ENCODE measurements around the gene CCS. TPM values are rescaled to one million over a fixed set of nuclear protein-coding genes. Genes with fewer than 3 reads are reported as not detected.

CCS gene
- total RNA-seq, 3 donors from 2014 or later (not counting 1 experiment from before 2014, with no cell fraction given): 27.1 to 35.6 (median 32.4) TPM

DNA sequence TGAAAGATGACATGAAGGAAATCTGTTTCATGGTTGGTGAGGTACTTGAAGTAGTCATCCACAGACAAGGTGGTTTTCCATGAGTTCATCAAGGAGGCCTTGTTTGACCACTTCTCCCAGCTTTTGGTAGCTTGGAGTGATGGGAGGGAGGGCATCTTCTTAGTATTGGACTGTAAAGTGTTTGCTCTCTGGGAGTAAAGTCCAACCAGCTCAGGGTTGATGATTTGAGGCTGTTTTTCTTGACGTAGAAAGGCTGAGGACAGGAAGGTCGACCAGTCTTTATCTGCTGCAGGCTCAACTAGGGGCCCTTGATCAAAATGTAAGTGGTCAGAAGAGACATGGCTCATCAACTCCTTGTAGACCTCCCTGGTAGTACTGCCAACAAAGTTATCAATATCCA is 1.8 kb upstream of the CCS start:
- H3K9me3 Mint-ChIP-seq: no peaks in the 10 kb centered on the region
- TF ChIP-seq, protein P1, sequence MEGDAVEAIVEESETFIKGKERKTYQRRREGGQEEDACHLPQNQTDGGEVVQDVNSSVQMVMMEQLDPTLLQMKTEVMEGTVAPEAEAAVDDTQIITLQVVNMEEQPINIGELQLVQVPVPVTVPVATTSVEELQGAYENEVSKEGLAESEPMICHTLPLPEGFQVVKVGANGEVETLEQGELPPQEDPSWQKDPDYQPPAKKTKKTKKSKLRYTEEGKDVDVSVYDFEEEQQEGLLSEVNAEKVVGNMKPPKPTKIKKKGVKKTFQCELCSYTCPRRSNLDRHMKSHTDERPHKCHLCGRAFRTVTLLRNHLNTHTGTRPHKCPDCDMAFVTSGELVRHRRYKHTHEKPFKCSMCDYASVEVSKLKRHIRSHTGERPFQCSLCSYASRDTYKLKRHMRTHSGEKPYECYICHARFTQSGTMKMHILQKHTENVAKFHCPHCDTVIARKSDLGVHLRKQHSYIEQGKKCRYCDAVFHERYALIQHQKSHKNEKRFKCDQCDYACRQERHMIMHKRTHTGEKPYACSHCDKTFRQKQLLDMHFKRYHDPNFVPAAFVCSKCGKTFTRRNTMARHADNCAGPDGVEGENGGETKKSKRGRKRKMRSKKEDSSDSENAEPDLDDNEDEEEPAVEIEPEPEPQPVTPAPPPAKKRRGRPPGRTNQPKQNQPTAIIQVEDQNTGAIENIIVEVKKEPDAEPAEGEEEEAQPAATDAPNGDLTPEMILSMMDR (IDR thresholded peaks at IDR 0.05): no peak
- Histone ChIP-seq H3K9me3 (ENCODE audit: control insufficient read depth, insufficient read depth, low read length) (no peaks in the 10 kb centered on the region), H3K36me3 (ENCODE audit: control insufficient read depth, insufficient read depth, low read length) (no peaks in the 10 kb centered on the region), H3K27ac (ENCODE audit: low read length) (no peak overlapping the region), H3K4me3 (ENCODE audit: low read length) (no peak overlapping the region), H3K4me1 (ENCODE audit: control insufficient read depth, insufficient read depth, low read length) (peaks cover 20% of the 10 kb centered on the region), H3K27me3 (ENCODE audit: control insufficient read depth, insufficient read depth, low read length) (no peaks in the 10 kb centered on the region)
- ATAC-seq (no peak), DNase-seq (no peak)
- H3K4me3 Mint-ChIP-seq: peak overlapping the region; percentile 28
- no peaks in the 10 kb centered on the region for H3K36me3 Mint-ChIP-seq
- no peaks in the 10 kb centered on the region for H3K27me3 Mint-ChIP-seq (ENCODE audit: low read depth in 2 of 2)
- 85% methylated on average over 2 of the region's 2 CpGs for WGBS (ENCODE audit: insufficient coverage)
- H3K4me1 Mint-ChIP-seq: peaks cover 31 to 33% of the 10 kb centered on the region in 2 donors
- intact Hi-C loops (cut with micrococcal nuclease): no loop called here
- H3K27ac Mint-ChIP-seq: peak overlapping the region; percentile 98 to 100

- H3K27me3 ChIP-seq (ENCODE audit: control insufficient read depth, insufficient read depth, low read length): no peaks in the 10 kb centered on the region
- no peaks in the 10 kb centered on the region for H3K36me3 ChIP-seq (ENCODE audit: control insufficient read depth, insufficient read depth, low read length)
- Mint-ChIP-seq H3K9me3 (no peaks in the 10 kb centered on the region), H3K27me3 (ENCODE audit: low read depth in 2 of 2) (no peaks in the 10 kb centered on the region), H3K4me3 (peak overlapping the region; percentile 100), H3K36me3 (no peaks in the 10 kb centered on the region), H3K27ac (peak overlapping the region; percentile 98 to 100), H3K4me1 (peaks cover 31 to 33% of the 10 kb centered on the region in 2 donors)
- ATAC-seq: peak in 1 of 3 donors; percentile 2
- H3K4me3 ChIP-seq (ENCODE audit: low read length): peak overlapping the region; percentile 52
- DNase-seq: no peak
- H3K9me3 ChIP-seq (ENCODE audit: control insufficient read depth, insufficient read depth, low read length): no peaks in the 10 kb centered on the region
- intact Hi-C loops (cut with micrococcal nuclease): loop anchor here (1.0 kb wide), 3 partner anchors 23 to 85 kb away; partner anchors contain the start of genes RBM14 and RBM4
- TF ChIP-seq, protein P1 (IDR thresholded peaks at IDR 0.05): no peak
- H3K4me1 ChIP-seq (ENCODE audit: control insufficient read depth, insufficient read depth, low read length): peaks cover 20% of the 10 kb centered on the region
- 5% methylated on average over 12 of the region's 12 CpGs for WGBS (ENCODE audit: insufficient coverage)
- H3K27ac ChIP-seq (ENCODE audit: low read length): peak overlapping the region; percentile 63
These were observed 284 bp downstream of the CCS start for GRCh38 chr11:66593303-66593635.

GRCh38 chr11:66593650-66594049 is 665 bp downstream of the CCS start:
- Mint-ChIP-seq H3K36me3 (no peaks in the 10 kb centered on the region), H3K9me3 (no peaks in the 10 kb centered on the region), H3K4me3 (peak overlapping the region; percentile 100), H3K27me3 (ENCODE audit: low read depth in 2 of 2) (no peaks in the 10 kb centered on the region), H3K27ac (peak overlapping the region; percentile 98 to 100), H3K4me1 (peaks cover 31 to 33% of the 10 kb centered on the region in 2 donors)
- Histone ChIP-seq H3K9me3 (ENCODE audit: control insufficient read depth, insufficient read depth, low read length) (no peaks in the 10 kb centered on the region), H3K27ac (ENCODE audit: low read length) (peak overlapping the region; percentile 63), H3K4me1 (ENCODE audit: control insufficient read depth, insufficient read depth, low read length) (peaks cover 20% of the 10 kb centered on the region), H3K36me3 (ENCODE audit: control insufficient read depth, insufficient read depth, low read length) (no peaks in the 10 kb centered on the region), H3K4me3 (ENCODE audit: low read length) (peak overlapping the region; percentile 52), H3K27me3 (ENCODE audit: control insufficient read depth, insufficient read depth, low read length) (no peaks in the 10 kb centered on the region)
- 59% methylated on average over 7 of the region's 7 CpGs for WGBS (ENCODE audit: insufficient coverage)
- DNase-seq (no peak), ATAC-seq (no peak)
- TF ChIP-seq, protein P1 (IDR thresholded peaks at IDR 0.05): no peak
- intact Hi-C loops (cut with micrococcal nuclease): loop anchor here (1.0 kb wide), 3 partner anchors 23 to 85 kb away; partner anchors contain the start of genes RBM14 and RBM4
